ENCODE results near the gene ASH1L.
"Not testable (repeated sequence)": the region's sequence is repeated elsewhere in the genome, so short reads cannot be mapped to it uniquely, and the experiment has no call there.

DNA sequence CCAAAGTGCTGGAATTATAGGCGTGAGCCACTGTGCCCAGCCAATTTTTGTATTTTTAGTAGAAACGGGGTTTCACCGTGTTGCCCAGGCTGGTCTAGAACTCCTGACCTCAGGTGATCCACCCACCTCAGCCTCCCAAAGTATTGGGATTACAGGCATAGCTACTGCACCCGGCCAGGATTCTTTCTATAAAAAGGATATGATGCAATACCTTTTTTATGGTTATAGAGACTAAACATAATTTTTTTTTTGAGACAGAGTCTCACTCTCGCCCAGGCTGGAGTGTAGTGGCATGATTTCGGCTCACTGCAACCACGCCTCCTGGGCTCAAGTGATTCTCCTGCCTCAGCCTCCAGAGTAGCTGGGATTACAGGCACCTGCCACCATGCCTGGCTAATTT, 233.7 kb downstream of the ASH1L start:
- not testable (repeated sequence) for TF ChIP-seq POLR2A (IDR thresholded peaks at IDR 0.05)
- TF ChIP-seq, protein P1, sequence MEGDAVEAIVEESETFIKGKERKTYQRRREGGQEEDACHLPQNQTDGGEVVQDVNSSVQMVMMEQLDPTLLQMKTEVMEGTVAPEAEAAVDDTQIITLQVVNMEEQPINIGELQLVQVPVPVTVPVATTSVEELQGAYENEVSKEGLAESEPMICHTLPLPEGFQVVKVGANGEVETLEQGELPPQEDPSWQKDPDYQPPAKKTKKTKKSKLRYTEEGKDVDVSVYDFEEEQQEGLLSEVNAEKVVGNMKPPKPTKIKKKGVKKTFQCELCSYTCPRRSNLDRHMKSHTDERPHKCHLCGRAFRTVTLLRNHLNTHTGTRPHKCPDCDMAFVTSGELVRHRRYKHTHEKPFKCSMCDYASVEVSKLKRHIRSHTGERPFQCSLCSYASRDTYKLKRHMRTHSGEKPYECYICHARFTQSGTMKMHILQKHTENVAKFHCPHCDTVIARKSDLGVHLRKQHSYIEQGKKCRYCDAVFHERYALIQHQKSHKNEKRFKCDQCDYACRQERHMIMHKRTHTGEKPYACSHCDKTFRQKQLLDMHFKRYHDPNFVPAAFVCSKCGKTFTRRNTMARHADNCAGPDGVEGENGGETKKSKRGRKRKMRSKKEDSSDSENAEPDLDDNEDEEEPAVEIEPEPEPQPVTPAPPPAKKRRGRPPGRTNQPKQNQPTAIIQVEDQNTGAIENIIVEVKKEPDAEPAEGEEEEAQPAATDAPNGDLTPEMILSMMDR (IDR thresholded peaks at IDR 0.05 in 4 of 5, conservative IDR thresholded peaks at IDR 0.05 in 1 of 5) = not testable (repeated sequence)
